ENCODE measurements around the gene AQP5.

Gene AQP5

DNA sequence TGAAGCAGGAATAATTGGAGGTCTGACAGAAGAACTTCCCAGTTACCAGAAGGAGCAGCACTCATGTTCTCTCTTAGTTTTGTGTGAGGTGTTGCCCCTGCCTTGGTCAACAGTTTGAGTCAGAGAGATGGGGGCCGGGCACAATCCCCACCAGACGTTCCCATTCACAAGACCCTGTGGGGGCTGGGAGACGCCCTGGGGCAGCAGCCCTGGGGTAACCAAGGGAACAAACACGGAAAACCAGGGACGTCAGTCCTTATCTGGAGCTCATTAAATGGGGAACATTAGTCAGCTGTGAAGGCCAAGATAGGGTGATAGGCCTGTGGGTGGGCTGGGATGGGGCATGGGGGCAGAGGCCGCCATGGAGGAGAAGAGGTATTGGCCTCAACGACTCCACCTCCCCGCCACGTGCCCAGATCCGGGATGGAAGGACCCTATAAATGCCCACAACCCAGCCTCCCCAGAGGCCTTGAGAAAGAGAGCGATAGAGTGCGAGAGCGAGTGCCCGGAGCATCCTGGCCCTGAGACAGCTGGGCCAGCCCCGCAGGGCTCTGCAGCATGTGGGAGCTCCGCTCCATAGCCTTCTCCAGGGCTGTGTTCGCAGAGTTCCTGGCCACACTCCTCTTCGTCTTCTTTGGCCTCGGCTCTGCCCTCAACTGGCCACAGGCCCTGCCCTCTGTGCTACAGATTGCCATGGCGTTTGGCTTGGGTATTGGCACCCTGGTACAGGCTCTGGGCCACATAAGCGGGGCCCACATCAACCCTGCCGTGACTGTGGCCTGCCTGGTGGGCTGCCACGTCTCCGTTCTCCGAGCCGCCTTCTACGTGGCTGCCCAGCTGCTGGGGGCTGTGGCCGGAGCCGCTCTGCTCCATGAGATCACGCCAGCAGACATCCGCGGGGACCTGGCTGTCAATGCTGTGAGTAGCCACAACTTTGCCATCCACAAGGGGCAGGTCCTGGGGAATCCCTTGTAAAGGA is 11.1 kb upstream of the AQP5 start, which contains the start of gene AQP2:
AQP2 (plus strand) TSS at position 465 of the 979 bp plus-strand sequence; CDS start at position 559, 94 bp downstream.
- DNase-seq (ENCODE audit: low spot score): no peak

GRCh38 chr12:49951411-49952240 is 10.0 kb upstream of the AQP5 start:
- no peak for DNase-seq (ENCODE audit: low spot score)

GRCh38 chr12:49952391-49953055 is 9.1 kb upstream of the AQP5 start:
- no peak for DNase-seq (ENCODE audit: low spot score)

DNA sequence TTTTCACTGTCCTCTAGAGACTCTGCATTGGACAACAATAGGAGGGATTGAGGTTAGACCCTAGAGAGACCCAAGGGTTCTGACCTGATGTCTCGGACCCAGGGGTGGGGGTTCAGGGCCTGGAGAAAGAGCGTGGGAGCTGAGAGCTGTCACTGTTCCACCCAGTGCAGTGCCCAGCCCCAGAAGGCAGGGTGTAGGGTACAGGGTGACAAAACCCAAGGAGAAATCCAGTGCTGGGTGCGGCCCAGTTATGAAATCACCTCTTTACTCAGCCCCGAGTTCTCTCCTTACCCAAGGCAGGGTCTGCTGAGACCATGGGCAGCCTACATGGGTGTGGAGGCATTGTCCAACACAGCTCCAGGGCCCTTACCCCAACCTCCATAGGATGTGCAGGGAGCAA is 8.5 kb upstream of the AQP5 start:
- DNase-seq (ENCODE audit: low spot score): no peak

GRCh38 chr12:49953961-49954846 is 7.5 kb upstream of the AQP5 start:
- no peak for DNase-seq (ENCODE audit: low spot score)

- DNase-seq (ENCODE audit: low spot score): no peak
These were observed 6.5 kb upstream of the AQP5 start for GRCh38 chr12:49954863-49955830.

DNA sequence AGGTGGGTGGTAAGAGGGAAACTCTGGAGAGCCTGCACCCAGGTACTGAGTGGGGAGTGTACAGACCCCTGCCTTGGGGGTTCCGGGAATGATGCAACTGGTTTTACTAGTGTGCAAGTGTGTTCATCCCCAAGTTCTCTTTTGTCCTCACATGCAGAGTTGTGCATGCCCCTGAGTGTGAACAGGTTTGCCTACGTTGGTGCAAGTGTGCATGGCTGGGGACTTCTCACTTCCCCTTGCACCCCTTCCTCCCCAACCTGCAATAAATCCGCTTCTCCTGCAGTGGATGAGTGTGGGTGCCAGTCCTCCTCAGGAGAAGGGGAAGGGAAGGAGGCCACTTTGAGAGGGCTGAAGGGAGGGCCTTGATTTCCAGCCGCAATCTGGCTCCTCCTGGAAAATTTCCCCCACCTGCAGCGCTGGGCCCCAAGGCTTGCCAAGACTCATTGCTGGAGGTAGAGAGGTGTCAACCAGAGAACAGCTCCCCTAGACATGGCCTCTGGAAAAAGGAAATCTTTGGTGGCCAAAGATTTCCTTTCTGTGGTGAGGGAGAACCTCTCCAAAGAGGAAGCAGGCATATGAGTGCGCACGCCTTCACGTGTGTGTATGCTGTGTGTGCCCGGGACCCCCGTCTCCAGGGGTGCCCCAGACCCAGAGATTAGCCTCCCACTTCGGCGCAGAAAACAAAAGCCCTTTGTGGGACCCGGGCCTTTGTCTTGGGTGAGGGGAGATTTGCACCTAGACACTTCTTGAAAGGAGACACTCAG is 5.6 kb upstream of the AQP5 start:
- no peak for DNase-seq (ENCODE audit: low spot score)

- no peak for DNase-seq (ENCODE audit: low spot score)
These were observed 4.8 kb upstream of the AQP5 start for GRCh38 chr12:49956663-49957569.

DNA sequence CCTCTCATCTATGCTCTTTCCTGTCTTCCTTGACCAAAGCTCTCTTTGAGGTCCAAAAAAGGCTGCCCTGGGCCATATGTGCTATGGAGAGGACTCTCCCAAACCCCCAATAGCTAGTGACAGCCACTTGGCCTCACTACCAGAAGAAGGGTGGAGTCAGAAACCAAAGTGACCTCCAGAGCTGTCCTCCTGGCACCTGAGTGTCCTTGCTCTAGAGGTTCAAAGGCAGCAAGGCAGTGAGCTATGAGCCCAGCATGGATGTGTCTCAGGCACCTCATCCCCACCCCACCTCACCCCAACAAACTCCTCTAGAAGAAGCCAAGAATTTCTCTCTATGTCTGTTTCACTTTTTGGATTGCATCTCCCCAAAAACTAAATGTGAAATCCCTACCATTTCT is 4.1 kb upstream of the AQP5 start:
- DNase-seq (ENCODE audit: low spot score): no peak

- DNase-seq (ENCODE audit: low spot score): no peak
These were observed 1.8 kb upstream of the AQP5 start for GRCh38 chr12:49959685-49960473.

DNA sequence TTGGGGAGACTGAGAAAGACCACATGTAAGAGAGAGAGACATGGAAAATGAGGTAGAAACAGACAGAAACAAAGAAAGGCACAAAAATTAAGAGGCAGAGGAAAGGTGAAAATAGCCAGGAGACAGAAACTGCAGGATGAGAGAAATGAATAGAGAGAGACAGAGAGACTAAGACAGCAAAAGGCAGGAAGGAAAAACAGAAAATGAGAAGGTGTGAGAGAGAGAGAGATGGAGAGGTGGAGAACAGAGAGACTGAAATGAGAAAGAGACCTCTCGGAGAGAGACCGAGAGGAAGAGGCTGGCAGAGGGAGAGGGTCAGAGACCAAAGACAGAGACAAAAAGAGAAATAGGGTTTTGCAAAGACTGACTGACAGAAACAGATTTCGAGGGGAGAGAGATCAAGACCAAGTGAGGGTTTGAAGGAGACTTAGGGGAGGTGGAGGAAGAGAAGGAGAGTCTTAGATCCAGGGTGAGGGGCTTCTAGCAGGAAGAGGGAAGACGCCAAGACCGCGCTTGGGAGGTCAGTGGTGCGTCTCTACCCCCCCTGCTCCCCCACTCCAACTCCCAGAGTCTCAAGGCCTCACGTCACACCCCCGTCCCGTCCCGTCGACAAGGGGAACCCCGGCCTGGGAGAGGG is 1.1 kb upstream of the AQP5 start:
- no peak for DNase-seq (ENCODE audit: low spot score)

DNA sequence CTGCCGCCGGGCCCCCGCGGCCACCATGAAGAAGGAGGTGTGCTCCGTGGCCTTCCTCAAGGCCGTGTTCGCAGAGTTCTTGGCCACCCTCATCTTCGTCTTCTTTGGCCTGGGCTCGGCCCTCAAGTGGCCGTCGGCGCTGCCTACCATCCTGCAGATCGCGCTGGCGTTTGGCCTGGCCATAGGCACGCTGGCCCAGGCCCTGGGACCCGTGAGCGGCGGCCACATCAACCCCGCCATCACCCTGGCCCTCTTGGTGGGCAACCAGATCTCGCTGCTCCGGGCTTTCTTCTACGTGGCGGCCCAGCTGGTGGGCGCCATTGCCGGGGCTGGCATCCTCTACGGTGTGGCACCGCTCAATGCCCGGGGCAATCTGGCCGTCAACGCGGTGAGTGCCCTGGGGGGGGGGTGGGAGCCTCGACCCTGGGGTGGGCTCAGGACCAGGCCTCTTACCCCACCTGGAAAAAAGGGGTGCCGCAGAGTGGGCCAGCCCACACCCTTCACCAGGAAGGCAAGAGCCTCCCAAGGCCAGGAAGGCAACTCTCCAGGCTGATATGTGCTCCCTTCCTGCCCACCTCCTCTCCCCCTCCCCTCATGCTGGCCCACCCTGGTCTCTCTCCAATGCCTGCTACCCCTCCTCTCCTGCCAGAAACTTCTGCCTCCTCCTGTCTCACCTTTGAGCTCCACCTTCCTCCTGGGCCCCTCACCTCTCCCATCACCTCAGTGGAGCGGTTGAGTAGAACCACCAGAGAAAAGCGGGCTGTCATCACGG is 507 bp downstream of the AQP5 start:
- DNase-seq (ENCODE audit: low spot score): no peak

DNA sequence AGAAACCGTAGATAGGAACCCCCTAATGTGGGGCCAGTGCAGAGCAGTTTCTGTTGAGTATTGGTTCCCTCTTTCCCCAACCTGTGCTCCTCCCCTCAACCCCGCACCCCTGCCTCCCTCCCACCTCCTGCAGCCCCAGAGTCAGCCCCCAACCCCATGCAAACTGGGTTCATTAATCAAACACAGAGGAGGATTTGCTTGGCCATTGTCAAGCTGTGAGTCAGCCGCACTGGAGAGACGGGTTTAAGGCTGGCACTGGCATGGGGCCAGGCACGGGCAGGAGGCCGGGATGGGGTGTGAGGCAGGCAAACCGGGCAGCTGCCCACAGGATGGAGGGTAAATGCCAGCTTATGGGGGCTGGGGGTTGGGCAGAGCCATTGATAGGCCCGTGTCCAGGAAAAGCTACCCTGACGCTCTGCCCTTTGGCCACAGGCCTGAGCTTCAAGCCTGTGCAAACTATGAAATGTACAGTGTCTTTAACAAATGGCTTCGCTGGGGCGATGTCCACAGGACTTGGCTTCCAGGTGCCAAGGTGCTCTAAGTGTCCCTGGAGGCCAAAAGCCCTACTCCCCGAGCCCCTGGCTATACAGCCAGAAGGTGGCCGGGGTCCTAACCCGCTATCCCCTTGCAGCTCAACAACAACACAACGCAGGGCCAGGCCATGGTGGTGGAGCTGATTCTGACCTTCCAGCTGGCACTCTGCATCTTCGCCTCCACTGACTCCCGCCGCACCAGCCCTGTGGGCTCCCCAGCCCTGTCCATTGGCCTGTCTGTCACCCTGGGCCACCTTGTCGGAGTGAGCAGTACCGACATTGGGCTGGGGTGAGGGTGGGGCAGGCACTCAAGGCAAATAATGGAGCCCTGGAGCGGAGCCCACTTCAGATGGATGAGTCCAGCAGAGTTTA is 1.4 kb downstream of the AQP5 start:
- no peak for DNase-seq (ENCODE audit: low spot score)

DNA sequence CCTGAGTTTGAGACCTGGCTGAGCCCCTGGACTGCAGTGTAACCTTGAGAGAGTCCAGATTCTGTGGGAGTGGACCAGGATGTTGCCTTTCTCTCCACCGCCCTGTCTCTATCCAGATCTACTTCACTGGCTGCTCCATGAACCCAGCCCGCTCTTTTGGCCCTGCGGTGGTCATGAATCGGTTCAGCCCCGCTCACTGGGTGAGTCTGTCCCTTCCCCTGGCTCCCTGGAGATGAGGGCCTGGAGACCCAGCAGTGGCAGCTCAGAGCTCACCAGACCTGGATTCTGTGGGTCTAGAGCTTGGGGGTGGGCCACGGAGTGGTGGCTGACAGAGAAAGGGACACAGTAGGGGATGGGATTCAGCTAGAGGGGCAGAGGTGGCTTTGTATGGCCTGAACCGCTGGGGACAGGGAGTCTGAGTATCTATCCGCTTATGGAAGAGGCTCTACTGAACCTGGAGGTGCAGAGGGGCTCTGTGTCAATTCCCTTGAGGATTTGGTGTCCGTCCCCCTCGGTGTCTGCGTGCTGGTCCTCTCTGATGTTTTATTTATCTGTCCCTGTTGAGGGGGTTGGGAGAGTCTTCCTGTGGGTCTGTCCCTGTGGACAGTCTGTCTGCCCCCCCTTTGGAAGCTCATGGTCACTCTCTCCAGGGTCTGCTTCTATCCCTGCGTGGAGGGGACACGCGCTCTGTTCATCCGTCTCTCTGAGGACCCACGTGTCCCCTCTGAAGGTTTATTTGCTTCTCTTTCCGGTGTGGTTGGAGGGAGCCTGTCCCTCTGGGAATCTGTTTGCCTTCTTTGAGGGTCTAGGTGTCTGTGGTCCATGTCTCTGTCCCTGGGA is 2.5 kb downstream of the AQP5 start:
- DNase-seq (ENCODE audit: low spot score): no peak
